Measurements from ENCODE around the gene ANKAR.

The ANKAR gene

GRCh38 chr2:189719571-189719970, 45.1 kb downstream of the ANKAR start:
- no peak for DNase-seq (ENCODE audit: low read depth)

- DNase-seq (ENCODE audit: low read depth): no peak
Observed at GRCh38 chr2:189723192-189723591, 48.7 kb downstream of the ANKAR start.
